ENCODE measurements around the gene OR6J1. TPM values are rescaled to one million over a fixed set of nuclear protein-coding genes. Genes with fewer than 3 reads are reported as not detected.

Gene OR6J1
- polyA plus RNA-seq, 3 donors: not detected

GRCh38 chr14:22613106-22613695, 31.0 kb downstream of the OR6J1 start:
- 6% methylated on average over 2 of the region's 2 CpGs for WGBS (ENCODE audit: insufficient coverage)

GRCh38 chr14:22610931-22611330, 33.2 kb downstream of the OR6J1 start:
- H3K4me3 ChIP-seq (replicated peaks in 1 of 3; ENCODE audit: low read depth in 2 of 3, low read length in 3 of 3): no peak overlapping the region
- Mint-ChIP-seq H3K36me3 (peaks cover 50 to 54% of the 10 kb centered on the region in 2 donors), H3K9me3 (peaks cover 0 to 3% (median 0%) of the 10 kb centered on the region in 7 donors), H3K27me3 (ENCODE audit: low read depth in 3 of 3) (peaks cover 3 to 6% (median 3%) of the 10 kb centered on the region in 3 donors), H3K27ac (no peak overlapping the region), H3K4me1 (no peaks in the 10 kb centered on the region), H3K4me3 (no peak overlapping the region)
- DNase-seq: no peak
- intact Hi-C loops (cut with micrococcal nuclease): no loop called here
- 67% methylated on average over 1 of the region's 2 CpGs for WGBS (ENCODE audit: insufficient coverage)
- H3K27me3 ChIP-seq (ENCODE audit: control insufficient read depth in 2 of 2, insufficient read depth in 2 of 2, low read length in 2 of 2): no peaks in the 10 kb centered on the region
- no peak overlapping the region for H3K9ac ChIP-seq (ENCODE audit: insufficient read depth, low read length, poor library complexity, severe bottlenecking)
- no peaks in the 10 kb centered on the region for H4K20me1 ChIP-seq (ENCODE audit: insufficient read depth, low read length)
- H3K79me2 ChIP-seq (ENCODE audit: insufficient read depth, low read length): no peaks in the 10 kb centered on the region
- no peak for TF ChIP-seq CTCF (IDR thresholded peaks at IDR 0.05)
- no peak overlapping the region for H3K27ac ChIP-seq (ENCODE audit: low read depth in 1 of 2, low read length in 2 of 2)
- no peaks in the 10 kb centered on the region for H3K4me1 ChIP-seq (ENCODE audit: control insufficient read depth in 1 of 2, insufficient read depth in 2 of 2, low read length in 2 of 2)
- no peak overlapping the region for H2AFZ ChIP-seq (ENCODE audit: insufficient read depth, low read depth, low read length, poor library complexity, severe bottlenecking)
- H3K4me2 ChIP-seq (replicated peaks; ENCODE audit: extremely low read depth, low read length, poor library complexity, severe bottlenecking): no peak overlapping the region
- H3K9me3 ChIP-seq (replicated peaks in 1 of 2; ENCODE audit: control insufficient read depth in 1 of 2, insufficient read depth in 1 of 2, low read length in 2 of 2): no peaks in the 10 kb centered on the region
- peaks cover 36 to 53% of the 10 kb centered on the region in 2 donors for H3K36me3 ChIP-seq (replicated peaks in 1 of 2; ENCODE audit: control insufficient read depth in 1 of 2, insufficient read depth in 2 of 2, low read length in 2 of 2)

More at GRCh38 chr14:22613106-22613695, 31.0 kb downstream of the OR6J1 start:
- Mint-ChIP-seq H3K4me3 (no peak overlapping the region), H3K27me3 (ENCODE audit: low read depth in 3 of 3) (peaks cover 3 to 9% (median 6%) of the 10 kb centered on the region in 3 donors), H3K9me3 (peaks cover 0 to 3% (median 2%) of the 10 kb centered on the region in 7 donors), H3K4me1 (no peaks in the 10 kb centered on the region), H3K27ac (no peak overlapping the region), H3K36me3 (peaks cover 30 to 33% of the 10 kb centered on the region in 2 donors)
- Histone ChIP-seq H3K27ac (ENCODE audit: low read depth in 1 of 2, low read length in 2 of 2) (no peak overlapping the region), H4K20me1 (ENCODE audit: insufficient read depth, low read length) (no peaks in the 10 kb centered on the region), H3K4me1 (ENCODE audit: control insufficient read depth in 1 of 2, insufficient read depth in 2 of 2, low read length in 2 of 2) (no peaks in the 10 kb centered on the region), H3K79me2 (ENCODE audit: insufficient read depth, low read length) (no peaks in the 10 kb centered on the region), H3K9ac (ENCODE audit: insufficient read depth, low read length, poor library complexity, severe bottlenecking) (no peak overlapping the region), H3K27me3 (ENCODE audit: control insufficient read depth in 2 of 2, insufficient read depth in 2 of 2, low read length in 2 of 2) (no peaks in the 10 kb centered on the region), H3K4me3 (replicated peaks in 1 of 3; ENCODE audit: low read depth in 2 of 3, low read length in 3 of 3) (no peak overlapping the region), H3K36me3 (replicated peaks in 1 of 2; ENCODE audit: control insufficient read depth in 1 of 2, insufficient read depth in 2 of 2, low read length in 2 of 2) (peaks cover 17 to 31% of the 10 kb centered on the region in 2 donors), H3K4me2 (replicated peaks; ENCODE audit: extremely low read depth, low read length, poor library complexity, severe bottlenecking) (no peak overlapping the region), H3K9me3 (replicated peaks in 1 of 2; ENCODE audit: control insufficient read depth in 1 of 2, insufficient read depth in 1 of 2, low read length in 2 of 2) (no peaks in the 10 kb centered on the region), H2AFZ (ENCODE audit: insufficient read depth, low read depth, low read length, poor library complexity, severe bottlenecking) (no peak overlapping the region)
- no peak for DNase-seq
- no peak for TF ChIP-seq CTCF (IDR thresholded peaks at IDR 0.05)
- intact Hi-C loops (cut with micrococcal nuclease): no loop called here
